B cell (primary cell): ENCODE measurements around the gene CACNA2D2. TPM values are rescaled to one million over a fixed set of nuclear protein-coding genes. Genes with fewer than 3 reads are reported as not detected.

Experiments
- ATAC-seq: fragments of 200-7000 bp; cut with Tn5 transposase; one replicate; pipeline ENCODE4 v1.10.0; 2021; ENCODE audit warnings: low read depth, mild to moderate bottlenecking, moderate number of reproducible peaks, moderate library complexity
- CTCF ChIA-PET: fragments of 350-600 bp; sonication (Branson Sonifier 250); formaldehyde crosslinking; loops from one replicate; lab custom pipeline; 2021; ENCODE audit warnings: antibody characterized with exemption, inconsistent platforms; lab: Charles Lee
- POLR2A ChIA-PET: fragments of 350-600 bp; sonication (Branson Sonifier 250); formaldehyde crosslinking; loops from one replicate; lab custom pipeline; 2021; ENCODE audit warnings: antibody characterized with exemption; lab: Charles Lee
- DNase-seq: peaks from one replicate; pipeline ENCODE4 v3.0.0; 2013
- H2AFZ ChIP-seq: 2 replicates; pipeline ENCODE4 v1.6.1; 2012; ENCODE audit warnings: mild to moderate bottlenecking, low read depth, low read length; ENCODE audit not compliant: insufficient read depth, poor library complexity, severe bottlenecking
- H3K27ac ChIP-seq, 2 donors: 1 replicate in 1 of 2; 2 replicates in 1 of 2; pipeline ENCODE4 v1.5.1; 2012 to 2013; ENCODE audit warnings: low read length in 2 of 2, mild to moderate bottlenecking in 2 of 2, moderate library complexity in 1 of 2
- H3K27me3 ChIP-seq, 4 experiments: fragments of 200-600 bp in 1 of 4; sonication (generic) in 1 of 4; replicated peaks in 1 of 4; 1 replicate in 2 of 4; 2 replicates in 2 of 4; pipeline versions ENCODE4 v1.6.1 to v1.7.0; 2013 to 2016; ENCODE audit warnings: low read length in 3 of 4, mild to moderate bottlenecking in 2 of 4, mixed read lengths in 1 of 4, moderate library complexity in 1 of 4; ENCODE audit not compliant: insufficient read depth in 4 of 4, control insufficient read depth in 3 of 4; ENCODE audit errors: control extremely low read depth in 1 of 4
- H3K36me3 ChIP-seq, 2 experiments: replicated peaks in 1 of 2; 1 replicate in 1 of 2; 2 replicates in 1 of 2; pipeline versions ENCODE4 v1.6.1 to v1.7.1; 2013; ENCODE audit warnings: low read length in 1 of 2; ENCODE audit not compliant: insufficient read depth in 2 of 2, control insufficient read depth in 1 of 2; ENCODE audit errors: control extremely low read depth in 1 of 2, extremely low read depth in 1 of 2
- H3K4me1 ChIP-seq, 2 donors: fragments of 200-600 bp in 1 of 2; sonication (generic) in 1 of 2; 1 replicate in 1 of 2; 2 replicates in 1 of 2; pipeline versions ENCODE4 v1.5.1 to v1.6.1; 2013 to 2017; ENCODE audit warnings: low read length in 2 of 2; ENCODE audit not compliant: control insufficient read depth in 2 of 2, insufficient read depth in 2 of 2
- H3K4me2 ChIP-seq: replicated peaks from 2 replicates; pipeline ENCODE3; 2012; ENCODE audit warnings: mild to moderate bottlenecking, low read depth, low read length; ENCODE audit not compliant: poor library complexity, severe bottlenecking
- H3K4me3 ChIP-seq, 5 experiments: fragments of 200-600 bp in 1 of 5; sonication (generic) in 1 of 5; 1 replicate in 3 of 5; 2 replicates in 2 of 5; pipeline versions ENCODE4 v1.5.1 to v1.7.0; 2011 to 2016; ENCODE audit warnings: low read length in 4 of 5, mild to moderate bottlenecking in 4 of 5, low read depth in 2 of 5, control low read depth in 1 of 5, moderate library complexity in 1 of 5; ENCODE audit not compliant: insufficient read depth in 1 of 5; ENCODE audit errors: control extremely low read depth in 1 of 5, extremely low read depth in 1 of 5
- H3K79me2 ChIP-seq: fragments of 200-600 bp; sonication (generic); one replicate; pipeline ENCODE4 v1.6.0; 2016; ENCODE audit warnings: low read length; ENCODE audit not compliant: control insufficient read depth, insufficient read depth
- H3K9ac ChIP-seq: fragments of 200-600 bp; sonication (generic); 2 replicates; pipeline ENCODE4 v1.6.1; 2017; ENCODE audit warnings: mild to moderate bottlenecking, low read length, moderate library complexity
- H3K9me3 ChIP-seq, 3 donors: one replicate each; pipeline versions ENCODE4 v1.6.1 to v1.7.1; 2013; ENCODE audit warnings: low read length in 2 of 3; ENCODE audit not compliant: control insufficient read depth in 2 of 3, insufficient read depth in 1 of 3; ENCODE audit errors: control extremely low read depth in 1 of 3
- H4K20me1 ChIP-seq: 2 replicates; pipeline ENCODE4 v1.6.0; 2012; ENCODE audit warnings: mild to moderate bottlenecking, low read length; ENCODE audit not compliant: insufficient read depth, control insufficient read depth, poor library complexity, severe bottlenecking
- H3K27ac Mint-ChIP-seq: one replicate; pipeline ENCODE4 v1.8.0; 2021; ENCODE audit warnings: mixed read lengths
- H3K27me3 Mint-ChIP-seq: one replicate; pipeline ENCODE4 v1.8.0; 2021; ENCODE audit warnings: mixed read lengths
- H3K4me1 Mint-ChIP-seq: one replicate; pipeline ENCODE4 v1.8.0; 2021; ENCODE audit warnings: mixed read lengths
- H3K4me3 Mint-ChIP-seq: one replicate; pipeline ENCODE4 v1.8.0; 2021; ENCODE audit warnings: mixed read lengths
- H3K9me3 Mint-ChIP-seq: one replicate; pipeline ENCODE4 v1.8.0; 2022; ENCODE audit warnings: mixed read lengths; ENCODE audit not compliant: insufficient read depth
- EZH2 ChIP-seq: IDR thresholded peaks from 2 replicates; pipeline ENCODE4 v1.6.1; 2012; ENCODE audit warnings: borderline replicate concordance, low read depth, mild to moderate bottlenecking, moderate library complexity, low read length; ENCODE audit not compliant: insufficient read depth, poor library complexity, severe bottlenecking
- WGBS: methylation state at CpG from one replicate; pipeline ENCODE4 v1.1.5; 2013; ENCODE audit warnings: missing lambda C conversion rate; ENCODE audit not compliant: insufficient coverage; 5-methylcytosine and 5-hydroxymethylcytosine counted together
- intact Hi-C: fragments of 100-400 bp; cut with micrococcal nuclease; formaldehyde crosslinking; loops from one replicate; pipeline ENCODE4 v1.10.0; 2022
- polyA plus RNA-seq: library from polyadenylated mRNA; depleted of rRNA; stranded (reverse); fragments of >200 nt; gene quantifications from 2 replicates; pipeline ENCODE4 v1.2.3, GENCODE V29; 2012
- total RNA-seq, 2 donors: library from RNA; stranded (reverse); fragments of 120-200 nt in 1 of 2; gene quantifications; 1 replicate in 1 of 2; 2 replicates in 1 of 2; pipeline versions ENCODE4 v1.2.3 to v1.2.4, GENCODE V29; 2013 to 2022
- TF ChIP-seq, protein P1 (sequence below): fragments of 200-600 bp; IDR thresholded peaks from one replicate; pipeline ENCODE4 v1.8.0; 2022; ENCODE audit warnings: antibody characterized with exemption, mild to moderate bottlenecking

The CACNA2D2 gene
- total and polyA plus RNA-seq, 2 donors (not counting 1 experiment from before 2014, with no cell fraction given) = 0.69 to 1.2 TPM

DNA sequence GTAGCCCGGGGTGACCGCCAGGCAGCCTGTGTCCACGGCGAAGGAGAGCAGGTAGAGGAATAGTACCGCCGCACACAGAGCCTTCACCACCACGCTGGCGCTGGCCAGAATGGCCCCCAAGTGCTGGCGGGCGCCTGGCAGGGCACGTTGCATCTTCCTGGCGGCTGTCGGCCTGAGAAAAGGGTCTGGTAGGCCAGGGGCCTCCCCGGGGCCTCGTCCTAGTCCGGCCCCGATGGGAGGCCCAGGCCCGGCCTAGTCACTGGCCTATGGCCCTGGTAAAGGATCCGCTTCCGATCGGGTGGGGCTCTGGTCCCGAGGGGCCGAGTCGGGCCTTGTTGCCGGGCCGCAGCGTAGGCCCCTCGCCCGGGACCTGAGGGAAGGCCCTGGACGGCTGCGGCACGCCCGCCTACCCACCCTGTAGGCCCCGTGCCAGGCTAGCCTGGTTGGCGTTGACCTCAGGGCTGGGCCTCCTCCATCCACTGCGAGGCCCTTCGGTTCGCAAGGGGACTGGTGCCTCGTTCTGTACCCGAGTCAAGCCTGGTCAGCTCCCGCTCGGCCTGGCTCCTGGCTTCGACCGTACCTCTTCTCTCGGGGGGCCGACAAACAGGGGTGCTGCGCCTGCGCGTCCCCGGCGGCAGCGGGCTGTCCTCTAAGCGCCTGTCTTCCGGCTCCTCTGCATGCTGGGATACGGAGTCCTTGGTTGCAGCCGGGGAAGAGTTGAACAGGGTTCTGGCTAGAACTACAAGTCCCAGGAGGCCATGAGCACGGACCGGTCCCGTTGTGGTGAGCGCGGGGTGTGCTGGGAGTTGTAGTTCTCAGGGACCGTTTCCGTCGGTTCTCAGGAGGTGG, 144.3 kb downstream of the CACNA2D2 start, which contains the start of gene TMEM115:
TSS of gene TMEM115 (minus strand) at position 611 of the 849 bp plus-strand sequence. CDS start at position 153, 458 bp downstream.
- intact Hi-C loops = loop anchor here (1.0 to 2.0 kb wide), 8 partner anchors 8 to 1026 kb away; partner anchors contain the start of genes HEMK1, HYAL3, IFRD2 and MANF
- ATAC-seq (peak; percentile 100), DNase-seq (peak; percentile 96)
- H3K4me2 ChIP-seq = peak within 1 kb of the TSS; percentile 94
- peaks cover 28 to 40% of the 10 kb centered on the region in 2 donors for H3K4me1 ChIP-seq
- H3K27ac Mint-ChIP-seq = peak within 1 kb of the TSS; percentile 96
- no peak for TF ChIP-seq EZH2
- TF ChIP-seq, protein P1, sequence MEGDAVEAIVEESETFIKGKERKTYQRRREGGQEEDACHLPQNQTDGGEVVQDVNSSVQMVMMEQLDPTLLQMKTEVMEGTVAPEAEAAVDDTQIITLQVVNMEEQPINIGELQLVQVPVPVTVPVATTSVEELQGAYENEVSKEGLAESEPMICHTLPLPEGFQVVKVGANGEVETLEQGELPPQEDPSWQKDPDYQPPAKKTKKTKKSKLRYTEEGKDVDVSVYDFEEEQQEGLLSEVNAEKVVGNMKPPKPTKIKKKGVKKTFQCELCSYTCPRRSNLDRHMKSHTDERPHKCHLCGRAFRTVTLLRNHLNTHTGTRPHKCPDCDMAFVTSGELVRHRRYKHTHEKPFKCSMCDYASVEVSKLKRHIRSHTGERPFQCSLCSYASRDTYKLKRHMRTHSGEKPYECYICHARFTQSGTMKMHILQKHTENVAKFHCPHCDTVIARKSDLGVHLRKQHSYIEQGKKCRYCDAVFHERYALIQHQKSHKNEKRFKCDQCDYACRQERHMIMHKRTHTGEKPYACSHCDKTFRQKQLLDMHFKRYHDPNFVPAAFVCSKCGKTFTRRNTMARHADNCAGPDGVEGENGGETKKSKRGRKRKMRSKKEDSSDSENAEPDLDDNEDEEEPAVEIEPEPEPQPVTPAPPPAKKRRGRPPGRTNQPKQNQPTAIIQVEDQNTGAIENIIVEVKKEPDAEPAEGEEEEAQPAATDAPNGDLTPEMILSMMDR = no peak
- CTCF ChIA-PET = interaction anchor here (0.9 to 5.2 kb wide), 2 partner anchors 11 to 68 kb away, joined by 3 to 27 read pairs; no protein-coding TSS in a partner anchor
- peak within 1 kb of the TSS; percentile 74 for H3K9ac ChIP-seq
- POLR2A ChIA-PET = interaction anchor here (1.3 to 1.6 kb wide), 3 partner anchors 8 to 22 kb away, joined by 4 to 8 read pairs (median 6); partner anchors contain the start of genes CYB561D2 and NPRL2
- H3K4me3 Mint-ChIP-seq = peak within 1 kb of the TSS; percentile 99
- H3K27ac ChIP-seq = peak within 1 kb of the TSS; percentile 60 to 81
- no peaks in the 10 kb centered on the region for H3K9me3 ChIP-seq
- no peaks in the 10 kb centered on the region for H3K9me3 Mint-ChIP-seq
- H3K36me3 ChIP-seq = peaks cover 5 to 28% of the 10 kb centered on the region in 2 experiments
- WGBS = 2% methylated on average over 61 of the region's 64 CpGs
- H3K27me3 Mint-ChIP-seq = no peaks in the 10 kb centered on the region
- H3K4me1 Mint-ChIP-seq = peaks cover 50% of the 10 kb centered on the region
- peaks cover 46% of the 10 kb centered on the region for H3K79me2 ChIP-seq
- peak within 1 kb of the TSS; percentile 80 for H2AFZ ChIP-seq
- H3K4me3 ChIP-seq = peak within 1 kb of the TSS; percentile 19 to 93 (median 85)
- H3K27me3 ChIP-seq = no peaks in the 10 kb centered on the region
- peaks cover 49% of the 10 kb centered on the region for H4K20me1 ChIP-seq
